Adrenal gland (tissue), 5 donors: ENCODE measurements around the gene ANTKMT.

Source experiments
- POLR2A ChIP-seq, 2 donors: fragments of 450-650 bp; IDR thresholded peaks; one replicate each; pipeline ENCODE4 v1.6.1; 2017; ENCODE audit warnings: antibody characterized with exemption in 2 of 2, mild to moderate bottlenecking in 2 of 2, moderate library complexity in 1 of 2
- TF ChIP-seq, protein P1 (sequence below), 6 experiments: fragments of 450-650 bp in 4 of 6; fragments of 200-600 bp in 2 of 6; sonication (generic) in 1 of 6; IDR thresholded peaks; 1 replicate in 5 of 6; 2 replicates in 1 of 6; pipeline versions ENCODE4 v1.5.1 to v1.8.0; 2016 to 2021; ENCODE audit warnings: antibody characterized with exemption in 6 of 6, mild to moderate bottlenecking in 2 of 6, moderate library complexity in 1 of 6
- donor health status: DM: no; HTN: no; CAD: no.

DNA sequence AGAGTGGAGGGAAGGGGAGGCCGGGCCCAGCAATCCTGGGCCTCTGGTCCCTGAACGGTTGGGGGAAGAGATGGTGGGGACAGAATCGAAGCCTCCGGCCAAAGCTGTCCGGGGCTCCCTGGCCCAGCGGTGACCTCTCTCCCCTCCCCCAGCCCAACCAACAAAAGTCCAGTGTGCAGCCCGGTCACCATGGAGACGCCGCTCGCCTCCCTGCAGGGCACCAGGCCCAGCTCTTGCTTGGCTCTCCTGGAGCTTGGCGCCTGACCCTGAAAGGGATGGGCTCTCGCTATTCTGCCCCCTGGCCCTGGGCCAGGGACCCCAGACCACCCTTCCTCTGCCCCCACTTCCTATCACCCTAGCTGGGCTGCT is 4.8 kb upstream of the ANTKMT start:
- TF ChIP-seq, protein P1, sequence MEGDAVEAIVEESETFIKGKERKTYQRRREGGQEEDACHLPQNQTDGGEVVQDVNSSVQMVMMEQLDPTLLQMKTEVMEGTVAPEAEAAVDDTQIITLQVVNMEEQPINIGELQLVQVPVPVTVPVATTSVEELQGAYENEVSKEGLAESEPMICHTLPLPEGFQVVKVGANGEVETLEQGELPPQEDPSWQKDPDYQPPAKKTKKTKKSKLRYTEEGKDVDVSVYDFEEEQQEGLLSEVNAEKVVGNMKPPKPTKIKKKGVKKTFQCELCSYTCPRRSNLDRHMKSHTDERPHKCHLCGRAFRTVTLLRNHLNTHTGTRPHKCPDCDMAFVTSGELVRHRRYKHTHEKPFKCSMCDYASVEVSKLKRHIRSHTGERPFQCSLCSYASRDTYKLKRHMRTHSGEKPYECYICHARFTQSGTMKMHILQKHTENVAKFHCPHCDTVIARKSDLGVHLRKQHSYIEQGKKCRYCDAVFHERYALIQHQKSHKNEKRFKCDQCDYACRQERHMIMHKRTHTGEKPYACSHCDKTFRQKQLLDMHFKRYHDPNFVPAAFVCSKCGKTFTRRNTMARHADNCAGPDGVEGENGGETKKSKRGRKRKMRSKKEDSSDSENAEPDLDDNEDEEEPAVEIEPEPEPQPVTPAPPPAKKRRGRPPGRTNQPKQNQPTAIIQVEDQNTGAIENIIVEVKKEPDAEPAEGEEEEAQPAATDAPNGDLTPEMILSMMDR (IDR thresholded peaks at IDR 0.05): no peak
- TF ChIP-seq POLR2A (IDR thresholded peaks at IDR 0.05): no peak
